Measurements from ENCODE around the gene MYO18B. TPM values are rescaled to one million over a fixed set of nuclear protein-coding genes. Genes with fewer than 3 reads are reported as not detected.

Gene MYO18B
- total RNA-seq, 1 donor from 2014 or later: 12.0 TPM

DNA sequence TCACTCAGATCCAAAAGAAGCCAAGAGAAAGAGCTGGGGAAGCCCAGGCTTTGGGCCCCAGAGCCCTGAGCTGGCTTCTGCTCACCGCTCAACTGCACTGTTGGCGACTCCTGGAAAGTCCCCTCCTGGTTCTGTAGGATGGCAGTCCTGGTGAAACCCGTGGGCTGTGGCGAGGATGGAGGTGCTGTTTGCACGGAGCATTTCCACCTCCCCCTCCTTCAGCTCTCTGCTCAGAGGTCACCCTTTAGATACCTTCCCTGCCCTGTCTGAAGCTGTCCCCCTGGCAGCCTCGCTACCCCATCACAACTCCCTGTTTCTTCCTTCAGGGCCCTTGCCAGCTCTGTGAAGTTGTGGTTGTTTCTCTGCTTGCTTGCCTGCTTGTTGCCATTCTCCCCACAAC, 97.8 kb downstream of the MYO18B start:
- intact Hi-C loops (cut with DNase I): no loop called here
- TF ChIP-seq CTCF (IDR thresholded peaks at IDR 0.05): no peak
- no peaks in the 10 kb centered on the region for H3K4me1 ChIP-seq
- H3K27ac ChIP-seq: no peak overlapping the region
- no peaks in the 10 kb centered on the region for H3K27me3 ChIP-seq
- no peaks in the 10 kb centered on the region for H3K9me3 ChIP-seq
- H3K36me3 ChIP-seq: peaks cover 6 to 43% of the 10 kb centered on the region in 2 donors
- DNase-seq (ENCODE audit: low spot score in 2 of 2): no peak
- no peak overlapping the region for H3K4me3 ChIP-seq

- TF ChIP-seq CTCF (IDR thresholded peaks at IDR 0.05): no peak
- peaks cover 6 to 47% of the 10 kb centered on the region in 2 donors for H3K36me3 ChIP-seq
- H3K4me1 ChIP-seq: no peaks in the 10 kb centered on the region
- intact Hi-C loops (cut with DNase I): no loop called here
- no peak for DNase-seq (ENCODE audit: low spot score in 2 of 2)
- no peak overlapping the region for H3K4me3 ChIP-seq
- no peak overlapping the region for H3K27ac ChIP-seq
- no peaks in the 10 kb centered on the region for H3K9me3 ChIP-seq
- no peaks in the 10 kb centered on the region for H3K27me3 ChIP-seq
Measured at GRCh38 chr22:25840167-25840566, 98.2 kb downstream of the MYO18B start.

DNA sequence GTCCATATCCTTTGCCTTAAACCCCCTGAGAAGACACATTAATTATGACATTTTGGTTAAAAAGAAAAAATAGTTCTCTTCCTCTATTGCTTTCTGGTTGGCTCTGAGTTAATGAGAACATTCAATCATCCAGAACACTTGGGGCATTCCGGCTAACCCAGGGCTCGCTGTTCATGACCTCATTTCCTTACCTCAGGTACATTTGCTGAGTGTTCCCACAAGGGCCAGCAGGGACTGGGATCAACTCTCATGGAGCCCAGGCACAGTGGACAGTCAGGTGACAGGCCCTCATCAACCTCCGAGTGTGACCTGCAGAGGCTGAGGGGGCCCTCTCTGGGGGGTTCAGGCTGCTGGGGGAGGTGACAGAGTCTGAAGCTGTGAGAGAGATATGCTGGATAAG, 98.9 kb downstream of the MYO18B start:
- Histone ChIP-seq H3K4me3 (no peak overlapping the region), H3K36me3 (peaks cover 3 to 49% of the 10 kb centered on the region in 2 donors), H3K27ac (no peak overlapping the region), H3K27me3 (no peaks in the 10 kb centered on the region), H3K4me1 (no peaks in the 10 kb centered on the region), H3K9me3 (no peaks in the 10 kb centered on the region)
- no peak for DNase-seq (ENCODE audit: low spot score in 2 of 2)
- intact Hi-C loops (cut with DNase I): no loop called here
- no peak for TF ChIP-seq CTCF (IDR thresholded peaks at IDR 0.05)

DNA sequence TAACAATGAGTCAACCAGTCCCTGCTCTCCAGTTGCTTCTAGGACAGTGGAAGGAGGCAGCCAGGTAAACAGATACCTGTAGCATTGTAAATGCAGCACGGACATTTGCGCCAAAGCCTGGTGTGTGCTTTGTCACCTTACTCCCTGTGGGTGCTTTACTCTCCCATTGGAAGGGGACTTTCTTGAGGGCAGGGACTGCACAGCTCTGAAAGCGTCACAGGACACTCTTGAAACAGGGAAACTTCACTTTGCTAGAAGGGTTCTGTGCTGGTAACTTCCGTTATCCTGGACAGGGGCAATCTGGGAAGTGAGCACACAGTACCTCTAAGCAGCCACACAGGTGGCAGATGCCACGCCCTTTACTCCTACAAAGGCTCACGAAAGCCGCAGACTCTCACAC, 99.8 kb downstream of the MYO18B start:
- no peaks in the 10 kb centered on the region for H3K27me3 ChIP-seq
- no peak for DNase-seq (ENCODE audit: low spot score in 2 of 2)
- no peak for TF ChIP-seq CTCF (IDR thresholded peaks at IDR 0.05)
- H3K4me1 ChIP-seq: no peaks in the 10 kb centered on the region
- no peaks in the 10 kb centered on the region for H3K9me3 ChIP-seq
- no peak overlapping the region for H3K4me3 ChIP-seq
- H3K36me3 ChIP-seq: peaks cover 3 to 51% of the 10 kb centered on the region in 2 donors
- H3K27ac ChIP-seq: no peak overlapping the region
- intact Hi-C loops (cut with DNase I): no loop called here

GRCh38 chr22:25843660-25844405, 101.8 kb downstream of the MYO18B start:
- no peak for DNase-seq (ENCODE audit: low spot score in 2 of 2)
- no peak for TF ChIP-seq CTCF (IDR thresholded peaks at IDR 0.05)
- no peaks in the 10 kb centered on the region for H3K4me1 ChIP-seq
- peaks cover 3 to 56% of the 10 kb centered on the region in 2 donors for H3K36me3 ChIP-seq
- H3K27me3 ChIP-seq: no peaks in the 10 kb centered on the region
- H3K27ac ChIP-seq: no peak overlapping the region
- H3K4me3 ChIP-seq: no peak overlapping the region
- intact Hi-C loops (cut with DNase I): no loop called here
- H3K9me3 ChIP-seq: no peaks in the 10 kb centered on the region

Data from ascending aorta (tissue), 2 donors.